ENCODE measurements around the gene MMP11. TPM values are rescaled to one million over a fixed set of nuclear protein-coding genes. Genes with fewer than 3 reads are reported as not detected.
A peak's percentile ranks its signal among the peaks of the same experiment; 100 is the strongest.

The MMP11 gene
- total RNA-seq, 5 donors from 2014 or later (not counting 1 experiment from before 2014, with no cell fraction given): 1.6 to 5.3 (median 2.5) TPM

- Histone ChIP-seq H3K4me1 (ENCODE audit: control insufficient read depth in 1 of 2, extremely low read depth in 1 of 2, insufficient read depth in 2 of 2, low read length in 2 of 2) (no peaks in the 10 kb centered on the region), H3K36me3 (ENCODE audit: control insufficient read depth in 2 of 2, extremely low read depth in 1 of 2, insufficient read depth in 1 of 2, low read length in 1 of 2) (peaks cover 4 to 17% of the 10 kb centered on the region in 2 donors), H3K9me3 (no peaks in the 10 kb centered on the region), H3K27ac (ENCODE audit: low read length) (no peak overlapping the region), H3K4me3 (ENCODE audit: control insufficient read depth in 1 of 2, extremely low read depth in 1 of 2, low read length in 1 of 2) (no peak overlapping the region), H3K27me3 (replicated peaks in 1 of 2; ENCODE audit: control insufficient read depth in 2 of 2, extremely low read depth in 1 of 2, insufficient read depth in 2 of 2, low read length in 1 of 2) (no peaks in the 10 kb centered on the region)
- 96% methylated on average over 11 of the region's 14 CpGs for WGBS (ENCODE audit: insufficient coverage)
- Mint-ChIP-seq H3K27me3 (no peaks in the 10 kb centered on the region), H3K27ac (no peak overlapping the region), H3K9me3 (peaks cover 0 to 11% (median 6%) of the 10 kb centered on the region in 3 donors), H3K4me3 (no peak overlapping the region), H3K36me3 (peaks cover 22% of the 10 kb centered on the region), H3K4me1 (peaks cover 0 to under 1% (median 0%) of the 10 kb centered on the region in 3 donors)
- ATAC-seq (replicated peaks in 1 of 4): no peak
- no peak for DNase-seq
- ChIA-PET CTCF (no interaction called here), POLR2A (no interaction called here)
Observed at GRCh38 chr22:23744485-23744884, 28.2 kb upstream of the MMP11 start.

- CTCF ChIA-PET: interaction anchor here in 1 of 2 donors (0.6 kb wide), 1 partner anchor 52 kb away, joined by 3 read pairs; no protein-coding TSS in a partner anchor
Observed at GRCh38 chr22:23745791-23746190, 26.9 kb upstream of the MMP11 start.

GRCh38 chr22:23749841-23750301 lies 22.8 kb upstream of the MMP11 start:
- Mint-ChIP-seq H3K36me3 (peaks cover 4% of the 10 kb centered on the region), H3K4me1 (peaks cover 9 to 19% (median 13%) of the 10 kb centered on the region in 3 donors), H3K27me3 (no peaks in the 10 kb centered on the region), H3K4me3 (peak overlapping the region; percentile 73 to 79 (median 78)), H3K27ac (no peak overlapping the region), H3K9me3 (peaks cover 0 to 3% (median 0%) of the 10 kb centered on the region in 3 donors)
- Histone ChIP-seq H3K4me1 (ENCODE audit: control insufficient read depth in 1 of 2, extremely low read depth in 1 of 2, insufficient read depth in 2 of 2, low read length in 2 of 2) (peaks cover 7 to 19% of the 10 kb centered on the region in 2 experiments), H3K9me3 (no peaks in the 10 kb centered on the region), H3K36me3 (ENCODE audit: control insufficient read depth in 2 of 2, extremely low read depth in 1 of 2, insufficient read depth in 1 of 2, low read length in 1 of 2) (peaks cover 0 to 1% of the 10 kb centered on the region in 2 donors), H3K27ac (ENCODE audit: low read length) (no peak overlapping the region), H3K27me3 (replicated peaks in 1 of 2; ENCODE audit: control insufficient read depth in 2 of 2, extremely low read depth in 1 of 2, insufficient read depth in 2 of 2, low read length in 1 of 2) (peaks cover 0 to 2% of the 10 kb centered on the region in 2 experiments), H3K4me3 (ENCODE audit: control insufficient read depth in 1 of 2, extremely low read depth in 1 of 2, low read length in 1 of 2) (no peak overlapping the region)
- no peak for ATAC-seq (replicated peaks in 1 of 4)
- POLR2A ChIA-PET: no interaction called here
- WGBS (ENCODE audit: insufficient coverage): 96% methylated on average over 11 of the region's 12 CpGs
- CTCF ChIA-PET: no interaction called here
- no peak for DNase-seq

More at GRCh38 chr22:23745791-23746190, 26.9 kb upstream of the MMP11 start:
- Histone ChIP-seq H3K27me3 (replicated peaks in 1 of 2; ENCODE audit: control insufficient read depth in 2 of 2, extremely low read depth in 1 of 2, insufficient read depth in 2 of 2, low read length in 1 of 2) (no peaks in the 10 kb centered on the region), H3K9me3 (no peaks in the 10 kb centered on the region), H3K4me1 (ENCODE audit: control insufficient read depth in 1 of 2, extremely low read depth in 1 of 2, insufficient read depth in 2 of 2, low read length in 2 of 2) (peaks cover 2 to 11% of the 10 kb centered on the region in 2 experiments), H3K36me3 (ENCODE audit: control insufficient read depth in 2 of 2, extremely low read depth in 1 of 2, insufficient read depth in 1 of 2, low read length in 1 of 2) (peaks cover 4 to 17% of the 10 kb centered on the region in 2 donors), H3K4me3 (ENCODE audit: control insufficient read depth in 1 of 2, extremely low read depth in 1 of 2, low read length in 1 of 2) (no peak overlapping the region), H3K27ac (ENCODE audit: low read length) (no peak overlapping the region)
- peak overlapping the region in 1 of 2 donors; percentile 28 for H3K27ac Mint-ChIP-seq
- peaks cover 22% of the 10 kb centered on the region for H3K36me3 Mint-ChIP-seq
- ATAC-seq (replicated peaks in 1 of 4) (no peak), DNase-seq (no peak)
- peaks cover 0 to 11% (median 6%) of the 10 kb centered on the region in 3 donors for H3K9me3 Mint-ChIP-seq
- POLR2A ChIA-PET: no interaction called here
- peaks cover 9 to 13% (median 12%) of the 10 kb centered on the region in 3 donors for H3K4me1 Mint-ChIP-seq
- WGBS (ENCODE audit: insufficient coverage): 92% methylated on average over 5 of the region's 6 CpGs
- H3K27me3 Mint-ChIP-seq: no peaks in the 10 kb centered on the region
- H3K4me3 Mint-ChIP-seq: no peak overlapping the region

- ATAC-seq (replicated peaks in 1 of 4): no peak
- Histone ChIP-seq H3K27ac (ENCODE audit: low read length) (peak overlapping the region; percentile 51), H3K4me3 (ENCODE audit: control insufficient read depth in 1 of 2, extremely low read depth in 1 of 2, low read length in 1 of 2) (peak overlapping the region; percentile 57 to 71), H3K36me3 (ENCODE audit: control insufficient read depth in 2 of 2, extremely low read depth in 1 of 2, insufficient read depth in 1 of 2, low read length in 1 of 2) (no peaks in the 10 kb centered on the region), H3K4me1 (ENCODE audit: control insufficient read depth in 1 of 2, extremely low read depth in 1 of 2, insufficient read depth in 2 of 2, low read length in 2 of 2) (peaks cover 7 to 19% of the 10 kb centered on the region in 2 experiments), H3K27me3 (replicated peaks in 1 of 2; ENCODE audit: control insufficient read depth in 2 of 2, extremely low read depth in 1 of 2, insufficient read depth in 2 of 2, low read length in 1 of 2) (peaks cover 0 to 2% of the 10 kb centered on the region in 2 experiments), H3K9me3 (no peaks in the 10 kb centered on the region)
- POLR2A ChIA-PET: interaction anchor here in 1 of 2 donors (0.7 kb wide), 1 partner anchor 404 kb away, joined by 4 read pairs; no protein-coding TSS in a partner anchor
- Mint-ChIP-seq H3K9me3 (no peaks in the 10 kb centered on the region), H3K4me3 (peak overlapping the region; percentile 73 to 79 (median 78)), H3K4me1 (peaks cover 9 to 19% (median 13%) of the 10 kb centered on the region in 3 donors), H3K27ac (peak overlapping the region; percentile 57 to 71), H3K36me3 (no peaks in the 10 kb centered on the region), H3K27me3 (no peaks in the 10 kb centered on the region)
- CTCF ChIA-PET: interaction anchor here in 1 of 2 donors (0.6 to 1.7 kb wide), 3 partner anchors 17 to 118 kb away, joined by 3 read pairs; partner anchors contain the start of gene CHCHD10
- DNase-seq: no peak
- 48% methylated on average over 5 of the region's 5 CpGs for WGBS (ENCODE audit: insufficient coverage)
Observed at GRCh38 chr22:23750367-23750713, 22.3 kb upstream of the MMP11 start.

GRCh38 chr22:23750714-23751440 lies 21.8 kb upstream of the MMP11 start, which contains the start of gene ZNF70:
Gene ZNF70 (minus strand): TSS chr22:23751112. CDS start chr22:23745140, 5,972 bp downstream.
- DNase-seq (peak; percentile 73 to 93 (median 85)), ATAC-seq (replicated peaks in 1 of 4) (peak; percentile 99 to 100 (median 100))
- H3K27ac ChIP-seq (ENCODE audit: low read length): peak within 1 kb of the TSS; percentile 68
- no peaks in the 10 kb centered on the region for H3K36me3 ChIP-seq (ENCODE audit: control insufficient read depth in 2 of 2, extremely low read depth in 1 of 2, insufficient read depth in 1 of 2, low read length in 1 of 2)
- Mint-ChIP-seq H3K36me3 (no peaks in the 10 kb centered on the region), H3K9me3 (no peaks in the 10 kb centered on the region), H3K27ac (peak within 1 kb of the TSS; percentile 57 to 71), H3K4me1 (peaks cover 9 to 19% (median 13%) of the 10 kb centered on the region in 3 donors), H3K4me3 (peak within 1 kb of the TSS; percentile 77 to 79 (median 78)), H3K27me3 (no peaks in the 10 kb centered on the region)
- peaks cover 0 to 2% of the 10 kb centered on the region in 2 experiments for H3K27me3 ChIP-seq (replicated peaks in 1 of 2; ENCODE audit: control insufficient read depth in 2 of 2, extremely low read depth in 1 of 2, insufficient read depth in 2 of 2, low read length in 1 of 2)
- peak within 1 kb of the TSS; percentile 75 to 87 for H3K4me3 ChIP-seq (ENCODE audit: control insufficient read depth in 1 of 2, extremely low read depth in 1 of 2, low read length in 1 of 2)
- POLR2A ChIA-PET: interaction anchor here in 1 of 2 donors (0.7 kb wide), 1 partner anchor 403 kb away, joined by 4 read pairs; no protein-coding TSS in a partner anchor
- CTCF ChIA-PET: interaction anchor here in 1 of 2 donors (0.6 to 1.7 kb wide), 3 partner anchors 17 to 118 kb away, joined by 3 read pairs; partner anchors contain the start of gene CHCHD10
- under 1% methylated on average over 72 of the region's 78 CpGs for WGBS (ENCODE audit: insufficient coverage)
- H3K9me3 ChIP-seq: no peaks in the 10 kb centered on the region
- peaks cover 7 to 19% of the 10 kb centered on the region in 2 experiments for H3K4me1 ChIP-seq (ENCODE audit: control insufficient read depth in 1 of 2, extremely low read depth in 1 of 2, insufficient read depth in 2 of 2, low read length in 2 of 2)

- POLR2A ChIA-PET: no interaction called here
- no peaks in the 10 kb centered on the region for H3K9me3 Mint-ChIP-seq
- H3K36me3 Mint-ChIP-seq: no peaks in the 10 kb centered on the region
- no peaks in the 10 kb centered on the region for H3K27me3 Mint-ChIP-seq
- CTCF ChIA-PET: interaction anchor here in 1 of 2 donors (0.9 to 1.7 kb wide), 2 partner anchors 16 to 19 kb away, joined by 3 read pairs; partner anchors contain the start of gene CHCHD10
- Histone ChIP-seq H3K27me3 (replicated peaks in 1 of 2; ENCODE audit: control insufficient read depth in 2 of 2, extremely low read depth in 1 of 2, insufficient read depth in 2 of 2, low read length in 1 of 2) (peaks cover 0 to 2% of the 10 kb centered on the region in 2 experiments), H3K27ac (ENCODE audit: low read length) (peak overlapping the region; percentile 68), H3K4me3 (ENCODE audit: control insufficient read depth in 1 of 2, extremely low read depth in 1 of 2, low read length in 1 of 2) (peak overlapping the region; percentile 75 to 87), H3K4me1 (ENCODE audit: control insufficient read depth in 1 of 2, extremely low read depth in 1 of 2, insufficient read depth in 2 of 2, low read length in 2 of 2) (peaks cover 7 to 19% of the 10 kb centered on the region in 2 experiments), H3K36me3 (ENCODE audit: control insufficient read depth in 2 of 2, extremely low read depth in 1 of 2, insufficient read depth in 1 of 2, low read length in 1 of 2) (no peaks in the 10 kb centered on the region), H3K9me3 (no peaks in the 10 kb centered on the region)
- DNase-seq (peak in 1 of 35 experiments; percentile 21), ATAC-seq (replicated peaks in 1 of 4) (peak; percentile 10 to 23 (median 12))
- H3K4me1 Mint-ChIP-seq: peaks cover 9 to 19% (median 13%) of the 10 kb centered on the region in 3 donors
- H3K27ac Mint-ChIP-seq: peak overlapping the region; percentile 46 to 52
- peak overlapping the region; percentile 77 to 79 (median 78) for H3K4me3 Mint-ChIP-seq
- 65% methylated on average over 17 of the region's 22 CpGs for WGBS (ENCODE audit: insufficient coverage)
Observed at GRCh38 chr22:23751441-23751996, 21.1 kb upstream of the MMP11 start.
